Skeletal muscle satellite cell (primary cell): ENCODE data around the gene PRKCB.
"Not testable (repeated sequence)": the region's sequence is repeated elsewhere in the genome, so short reads cannot be mapped to it uniquely, and the experiment has no call there.

ENCODE experiments used
- H3K27me3 ChIP-seq: 2 replicates; pipeline ENCODE4 v1.7.0; 2013; ENCODE audit warnings: low read length; ENCODE audit not compliant: control insufficient read depth, insufficient read depth
- H3K36me3 ChIP-seq: 2 replicates; pipeline ENCODE4 v1.7.0; 2013; ENCODE audit warnings: mild to moderate bottlenecking, control low read depth, low read length; ENCODE audit not compliant: insufficient read depth
- H3K4me1 ChIP-seq: 2 replicates; pipeline ENCODE4 v1.7.0; 2013; ENCODE audit warnings: low read length; ENCODE audit not compliant: control insufficient read depth, insufficient read depth
- H3K4me2 ChIP-seq: 2 replicates; pipeline ENCODE4 v1.7.0; 2013; ENCODE audit warnings: mild to moderate bottlenecking, low read length
- H3K4me3 ChIP-seq: 2 replicates; pipeline ENCODE4 v1.7.0; 2013; ENCODE audit warnings: low read length
- H3K9ac ChIP-seq: 2 replicates; pipeline ENCODE4 v1.7.0; 2013; ENCODE audit warnings: mild to moderate bottlenecking, low read depth, low read length, moderate library complexity
- H3K9me3 ChIP-seq: replicated peaks from 2 replicates; pipeline ENCODE4 v1.7.0; 2013; ENCODE audit warnings: mild to moderate bottlenecking, control low read depth, low read length

The PRKCB gene

GRCh38 chr16:24018485-24018884 is 182.7 kb downstream of the PRKCB start:
- Histone ChIP-seq H3K4me2 (no peak overlapping the region), H3K4me1 (no peaks in the 10 kb centered on the region), H3K9me3 (no peaks in the 10 kb centered on the region), H3K9ac (no peak overlapping the region), H3K4me3 (no peak overlapping the region), H3K36me3 (no peaks in the 10 kb centered on the region), H3K27me3 (no peaks in the 10 kb centered on the region)

- H3K9me3 ChIP-seq, result no peaks in the 10 kb centered on the region
- no peaks in the 10 kb centered on the region for H3K36me3 ChIP-seq
- no peaks in the 10 kb centered on the region for H3K27me3 ChIP-seq
- no peak overlapping the region for H3K9ac ChIP-seq
- H3K4me2 ChIP-seq, result no peak overlapping the region
- no peak overlapping the region for H3K4me3 ChIP-seq
- H3K4me1 ChIP-seq, result no peaks in the 10 kb centered on the region
Observed at GRCh38 chr16:24022797-24023196, 187.0 kb downstream of the PRKCB start.

DNA sequence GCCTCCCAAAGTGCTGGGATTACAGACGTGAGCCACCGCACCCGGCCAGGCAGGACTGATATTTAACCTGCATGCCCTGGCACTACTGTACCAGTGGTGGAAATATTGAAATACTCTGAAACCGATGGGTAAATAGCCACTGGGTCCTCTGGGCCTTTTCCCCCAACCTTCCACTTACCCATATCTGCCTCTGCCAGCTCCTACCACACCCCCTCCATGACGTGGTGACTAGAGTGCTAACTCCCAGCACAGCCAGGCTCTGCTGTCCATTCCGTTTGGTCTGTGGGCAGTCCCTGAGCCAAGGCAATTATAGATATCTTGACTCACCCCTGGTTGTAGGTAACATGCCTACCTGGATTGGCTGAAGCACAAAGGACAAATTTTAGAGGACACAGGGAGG is 187.8 kb downstream of the PRKCB start:
- no peaks in the 10 kb centered on the region for H3K36me3 ChIP-seq
- no peaks in the 10 kb centered on the region for H3K4me1 ChIP-seq
- no peak overlapping the region for H3K9ac ChIP-seq
- H3K9me3 ChIP-seq, result no peaks in the 10 kb centered on the region
- no peaks in the 10 kb centered on the region for H3K27me3 ChIP-seq
- no peak overlapping the region for H3K4me3 ChIP-seq
- no peak overlapping the region for H3K4me2 ChIP-seq

GRCh38 chr16:24024971-24025370 is 189.2 kb downstream of the PRKCB start:
- no peaks in the 10 kb centered on the region for H3K27me3 ChIP-seq
- no peak overlapping the region for H3K9ac ChIP-seq
- no peaks in the 10 kb centered on the region for H3K9me3 ChIP-seq
- H3K4me2 ChIP-seq, result no peak overlapping the region
- H3K36me3 ChIP-seq, result no peaks in the 10 kb centered on the region
- no peak overlapping the region for H3K4me3 ChIP-seq
- no peaks in the 10 kb centered on the region for H3K4me1 ChIP-seq

DNA sequence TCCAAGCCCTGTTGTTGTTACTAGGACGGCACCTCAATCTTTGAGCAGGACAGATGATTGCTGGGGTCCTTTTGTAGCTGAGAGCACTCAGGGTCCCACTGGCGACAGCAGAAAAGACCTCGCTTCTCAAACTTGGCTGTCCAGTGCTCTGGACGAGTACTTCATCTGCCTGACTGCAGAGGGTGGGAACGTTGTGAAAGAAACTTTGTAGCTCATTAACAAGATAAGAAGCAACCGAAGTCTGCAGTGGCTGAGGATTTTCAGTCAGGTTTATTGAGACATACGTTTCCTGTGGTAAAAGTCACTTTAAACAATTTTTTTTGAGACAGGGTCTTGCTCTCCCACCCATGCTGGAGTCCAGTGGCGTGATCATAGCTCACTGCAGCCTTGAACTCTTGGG is 191.7 kb downstream of the PRKCB start:
- no peaks in the 10 kb centered on the region for H3K36me3 ChIP-seq
- no peaks in the 10 kb centered on the region for H3K9me3 ChIP-seq

DNA sequence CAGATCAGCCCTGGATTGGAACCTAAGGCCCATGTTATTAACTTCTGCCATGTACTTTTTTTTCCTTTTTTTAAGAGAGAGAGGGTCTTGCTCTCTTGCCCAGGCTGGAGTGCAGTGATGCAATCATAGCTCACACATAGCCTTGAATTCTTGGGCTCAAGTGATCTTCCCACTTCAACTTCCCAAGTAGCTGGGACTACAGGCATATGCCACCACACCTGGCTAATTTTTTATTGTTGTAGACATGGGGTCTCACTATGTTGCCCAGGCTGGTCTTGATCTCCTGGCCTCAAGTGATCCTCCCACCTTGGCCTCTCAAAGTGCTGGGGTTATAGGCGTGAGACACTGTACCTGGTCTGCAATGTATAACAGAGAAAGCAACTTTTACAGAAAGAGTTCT is 194.1 kb downstream of the PRKCB start:
- not testable (repeated sequence) for H3K4me1 ChIP-seq, H3K36me3 ChIP-seq, H3K9me3 ChIP-seq, H3K4me2 ChIP-seq, H3K4me3 ChIP-seq, H3K9ac ChIP-seq, H3K27me3 ChIP-seq

More for the DNA sequence above, 191.7 kb downstream of the PRKCB start:
- H3K4me1 ChIP-seq, result no peaks in the 10 kb centered on the region
- no peaks in the 10 kb centered on the region for H3K27me3 ChIP-seq
- no peak overlapping the region for H3K4me3 ChIP-seq
- H3K9ac ChIP-seq, result no peak overlapping the region
- no peak overlapping the region for H3K4me2 ChIP-seq

DNA sequence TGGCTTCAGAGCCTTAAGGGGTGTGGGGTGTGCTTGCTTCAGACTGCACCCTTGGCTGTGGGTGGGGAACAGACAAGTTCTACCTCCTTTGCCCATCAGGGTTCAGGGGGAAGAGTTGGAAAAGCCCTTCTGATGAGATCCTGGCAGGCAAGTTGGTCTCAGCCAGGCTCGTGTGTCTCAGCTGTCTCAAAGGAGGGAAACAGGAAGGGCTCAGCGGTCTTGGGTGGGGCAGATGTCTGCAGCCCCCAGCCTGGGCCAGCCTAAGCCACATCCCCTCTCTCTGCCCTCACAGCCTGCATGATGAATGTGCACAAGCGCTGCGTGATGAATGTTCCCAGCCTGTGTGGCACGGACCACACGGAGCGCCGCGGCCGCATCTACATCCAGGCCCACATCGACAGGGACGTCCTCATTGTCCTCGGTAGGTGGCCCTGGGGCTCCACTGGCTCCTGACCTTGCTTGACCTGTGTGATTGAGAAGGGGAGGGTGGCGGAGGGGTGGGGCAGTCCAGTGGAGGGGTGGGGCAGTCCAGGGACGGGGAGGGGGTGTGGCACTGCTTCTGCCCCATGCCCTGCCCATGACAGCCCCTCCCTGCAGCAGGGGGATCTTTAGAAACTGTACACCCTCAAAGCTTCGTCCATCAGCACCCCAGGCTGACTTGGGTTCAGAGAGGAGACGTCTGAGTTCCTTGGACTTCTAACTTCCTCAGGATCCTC is 199.5 kb downstream of the PRKCB start:
- Histone ChIP-seq H3K4me2 (no peak overlapping the region), H3K9ac (no peak overlapping the region), H3K4me1 (no peaks in the 10 kb centered on the region), H3K27me3 (no peaks in the 10 kb centered on the region), H3K4me3 (no peak overlapping the region), H3K36me3 (no peaks in the 10 kb centered on the region), H3K9me3 (no peaks in the 10 kb centered on the region)

- no peak overlapping the region for H3K9ac ChIP-seq
- H3K27me3 ChIP-seq, result no peaks in the 10 kb centered on the region
- no peaks in the 10 kb centered on the region for H3K36me3 ChIP-seq
- no peaks in the 10 kb centered on the region for H3K4me1 ChIP-seq
- no peaks in the 10 kb centered on the region for H3K9me3 ChIP-seq
- no peak overlapping the region for H3K4me3 ChIP-seq
- H3K4me2 ChIP-seq, result no peak overlapping the region
Observed at GRCh38 chr16:24036038-24036543, 200.3 kb downstream of the PRKCB start.

- Histone ChIP-seq H3K9me3 (no peaks in the 10 kb centered on the region), H3K36me3 (no peaks in the 10 kb centered on the region), H3K4me3 (no peak overlapping the region), H3K4me2 (no peak overlapping the region), H3K4me1 (no peaks in the 10 kb centered on the region), H3K9ac (no peak overlapping the region), H3K27me3 (no peaks in the 10 kb centered on the region)
Observed at GRCh38 chr16:24036614-24037013, 200.8 kb downstream of the PRKCB start.

GRCh38 chr16:24037335-24037734 is 201.6 kb downstream of the PRKCB start:
- Histone ChIP-seq H3K9ac (no peak overlapping the region), H3K4me1 (no peaks in the 10 kb centered on the region), H3K27me3 (no peaks in the 10 kb centered on the region), H3K9me3 (no peaks in the 10 kb centered on the region), H3K36me3 (no peaks in the 10 kb centered on the region), H3K4me2 (no peak overlapping the region), H3K4me3 (no peak overlapping the region)

- Histone ChIP-seq H3K36me3 (no peaks in the 10 kb centered on the region), H3K4me2 (no peak overlapping the region), H3K4me1 (no peaks in the 10 kb centered on the region), H3K4me3 (no peak overlapping the region), H3K9ac (no peak overlapping the region), H3K9me3 (no peaks in the 10 kb centered on the region), H3K27me3 (no peaks in the 10 kb centered on the region)
Observed at GRCh38 chr16:24041834-24042631, 206.2 kb downstream of the PRKCB start.

GRCh38 chr16:24044467-24044866 is 208.7 kb downstream of the PRKCB start:
- H3K4me1 ChIP-seq, result no peaks in the 10 kb centered on the region
- H3K9ac ChIP-seq, result no peak overlapping the region
- H3K36me3 ChIP-seq, result no peaks in the 10 kb centered on the region

More at GRCh38 chr16:24044467-24044866, 208.7 kb downstream of the PRKCB start:
- H3K27me3 ChIP-seq, result no peaks in the 10 kb centered on the region
- no peak overlapping the region for H3K4me2 ChIP-seq
- no peak overlapping the region for H3K4me3 ChIP-seq
- no peaks in the 10 kb centered on the region for H3K9me3 ChIP-seq
